Fibroblast of lung (primary cell): Measurements from ENCODE around the gene TMEM123.

ENCODE experiments used
- CTCF ChIP-seq, 2 donors: IDR thresholded peaks in 1 of 2; conservative IDR thresholded peaks in 1 of 2; 1 replicate in 1 of 2; 2 replicates in 1 of 2; pipeline ENCODE4 v1.5.1; 2011 to 2012; ENCODE audit warnings: low read length in 2 of 2, control low read depth in 1 of 2, inconsistent platforms in 1 of 2, low read depth in 1 of 2, mild to moderate bottlenecking in 1 of 2
- EZH2 ChIP-seq: IDR thresholded peaks from 2 replicates; pipeline ENCODE4 v1.5.1; 2012; ENCODE audit warnings: low read length, control low read depth, mild to moderate bottlenecking; ENCODE audit errors: missing control alignments

- TF ChIP-seq CTCF (conservative IDR thresholded peaks at IDR 0.05 in 1 of 2, IDR thresholded peaks at IDR 0.05 in 1 of 2; ENCODE audit: low read depth in 1 of 2, low read length in 2 of 2) (no peak), EZH2 (no peak)
Measured at GRCh38 chr11:102472127-102472526, 19.6 kb upstream of the TMEM123 start.
